NCI-H82 treated with DMSO at 0.1 percent for 48 hours (cell line): ENCODE measurements around the gene AKR7A3.
"Not testable (repeated sequence)": the region's sequence is repeated elsewhere in the genome, so short reads cannot be mapped to it uniquely, and the experiment has no call there.

Experiments
- DNase-seq: peaks from one replicate; lab custom pipeline; 2025; ENCODE audit not compliant: unreplicated experiment; lab: John Stamatoyannopoulos, UW

AKR7A3 gene

DNA sequence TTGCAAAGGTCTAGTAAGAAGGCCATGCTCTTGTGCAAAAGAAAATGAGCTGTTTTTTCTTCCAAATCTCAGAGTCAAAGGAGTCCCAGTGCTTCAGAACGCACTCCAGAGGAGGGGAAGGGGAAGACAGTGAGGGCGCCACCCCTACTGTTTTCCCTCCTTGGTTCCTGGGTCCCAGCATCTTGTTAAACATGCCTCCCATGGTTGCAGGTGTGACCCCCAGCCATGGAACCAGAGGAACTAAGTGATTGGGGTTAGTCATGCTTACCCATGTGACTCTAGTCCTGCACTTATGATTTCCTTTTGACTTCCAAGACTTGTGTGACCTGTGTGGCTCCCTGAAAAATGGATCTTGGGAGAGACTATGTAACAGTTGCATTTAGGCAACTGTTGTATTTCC lies 6.1 kb upstream of the AKR7A3 start:
- no peak for DNase-seq

DNA sequence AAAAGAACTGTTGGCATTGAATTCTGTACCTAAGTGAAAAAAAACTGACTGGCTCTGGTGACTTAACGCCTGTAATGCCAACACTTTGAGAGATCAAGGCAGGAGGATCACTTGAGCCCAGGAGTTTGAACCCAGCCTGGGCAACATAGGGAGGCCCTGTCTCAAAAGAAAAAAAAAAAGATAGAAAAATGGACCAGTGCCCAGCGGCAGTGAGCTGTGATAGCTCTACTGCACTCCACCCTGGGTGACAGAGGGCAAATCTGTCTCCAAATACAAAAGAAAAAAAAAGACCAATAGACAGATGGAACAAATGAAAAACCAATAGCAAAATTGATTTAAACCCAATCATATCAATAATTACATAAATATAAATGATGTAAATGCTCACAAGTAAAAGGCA lies 674 bp upstream of the AKR7A3 start:
- DNase-seq: no peak

DNA sequence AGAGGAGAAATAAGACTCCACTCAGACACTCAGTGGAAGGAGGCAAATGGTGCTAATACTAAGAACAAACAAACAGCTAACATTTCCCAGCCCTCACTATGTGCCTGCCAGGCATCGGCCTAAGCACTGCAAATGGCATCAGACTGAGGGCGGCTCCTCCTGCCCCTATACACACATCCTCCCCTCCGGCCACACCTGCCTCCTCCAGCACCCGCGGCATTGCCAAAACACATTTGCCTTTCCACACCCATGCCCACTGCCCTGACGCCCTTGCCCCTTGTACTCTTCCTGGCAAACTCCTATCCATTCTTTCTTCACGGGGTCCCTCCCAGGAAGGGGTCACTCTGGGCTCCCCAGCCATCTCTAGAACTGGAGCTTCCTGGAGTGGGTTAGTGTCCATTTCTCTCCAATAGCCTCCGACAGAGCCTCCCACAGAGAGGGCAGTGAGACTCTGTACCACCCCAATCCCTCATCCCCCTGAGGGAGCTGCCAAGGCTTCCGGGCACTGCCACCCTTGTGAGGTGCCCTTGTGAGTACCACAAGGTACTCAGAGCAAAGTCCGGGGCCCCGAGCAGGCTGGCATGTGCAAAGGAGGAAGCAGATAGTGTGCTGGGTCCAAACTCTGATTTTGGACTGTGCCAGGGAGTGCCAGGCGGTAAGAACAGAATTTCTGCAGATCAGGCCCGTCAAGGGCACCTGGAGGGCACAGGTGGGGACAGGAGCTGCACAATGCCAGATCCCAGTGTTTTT lies 959 bp downstream of the AKR7A3 start:
- DNase-seq: no peak

DNA sequence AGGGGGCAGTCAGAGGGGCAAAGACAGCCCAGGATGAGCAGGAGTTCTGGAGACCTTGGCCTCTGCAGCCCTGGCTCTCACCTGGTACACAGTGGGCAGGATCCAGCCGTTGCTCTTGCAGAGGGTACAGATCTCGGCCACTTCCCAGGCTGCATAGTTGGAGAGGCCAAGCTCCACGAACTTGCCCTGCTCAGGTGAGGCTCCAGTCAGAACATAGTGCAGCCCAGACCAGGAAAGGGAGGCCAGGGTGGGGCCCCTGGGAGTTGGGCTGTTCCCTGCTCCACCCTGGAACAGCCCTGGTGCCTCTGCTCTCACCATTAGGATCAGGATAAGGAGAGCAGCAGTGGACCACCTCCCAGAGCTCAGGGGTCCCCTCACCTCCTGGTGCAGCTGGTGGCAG lies 2.8 kb downstream of the AKR7A3 start:
- not testable (repeated sequence) for DNase-seq

DNA sequence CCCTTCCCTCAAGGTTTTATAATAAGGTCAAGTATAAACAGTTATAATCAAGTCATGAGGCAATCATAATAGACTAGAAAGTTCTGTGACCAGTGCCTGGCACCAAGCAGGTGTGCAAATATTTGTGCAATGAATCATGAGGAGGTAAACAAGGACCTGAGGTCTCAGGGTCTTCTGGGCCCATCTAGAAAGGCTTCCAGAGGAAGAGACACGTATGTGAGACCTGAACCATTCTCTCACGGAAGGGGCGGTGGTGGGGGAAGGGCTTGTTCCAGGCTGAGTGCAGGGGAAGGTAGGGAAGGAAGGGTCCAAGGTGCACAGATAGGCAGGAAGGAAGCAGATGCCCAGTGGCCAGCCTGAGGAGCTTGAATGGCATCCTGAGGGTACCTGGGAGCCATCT lies 3.2 kb downstream of the AKR7A3 start:
- not testable (repeated sequence) for DNase-seq

DNA sequence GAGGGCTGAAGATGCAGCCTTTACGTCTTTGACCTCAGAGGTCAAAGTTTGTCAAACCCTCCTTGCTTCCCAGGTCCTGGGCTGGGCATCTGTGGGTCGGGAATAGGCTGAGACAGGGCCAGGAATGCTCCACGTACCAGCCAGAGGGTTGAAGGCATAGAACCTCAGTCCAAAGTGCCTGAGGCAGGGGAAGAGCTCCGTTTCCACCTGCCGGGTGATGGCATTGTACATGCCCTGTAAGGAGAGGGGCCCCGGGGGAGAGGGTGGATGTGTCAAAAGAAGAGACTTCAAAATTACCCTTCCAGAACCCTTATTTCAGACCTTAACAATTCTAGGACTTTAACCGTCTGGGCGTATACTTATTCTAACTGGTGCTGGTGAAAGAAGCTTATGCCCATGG lies 3.7 kb downstream of the AKR7A3 start:
- no peak for DNase-seq

DNA sequence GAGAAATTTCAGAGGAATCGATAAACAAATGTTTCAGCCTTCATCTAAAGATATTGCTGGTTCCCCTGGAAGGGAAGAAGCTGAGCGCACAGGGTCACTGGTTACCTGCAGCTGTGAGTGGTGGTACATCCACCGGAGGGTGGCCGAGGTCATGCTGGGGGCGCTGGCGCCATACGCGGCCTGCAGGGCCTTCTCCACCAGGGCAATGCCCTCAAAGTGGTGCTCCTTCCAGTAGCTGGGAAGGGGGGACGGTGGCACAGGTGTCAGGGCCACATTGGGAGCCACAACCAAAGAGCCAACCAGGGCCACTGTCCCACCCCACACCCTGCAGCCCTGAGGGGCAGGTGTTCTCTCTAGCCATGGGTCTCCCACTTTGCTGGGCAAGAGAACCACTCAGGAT lies 4.7 kb downstream of the AKR7A3 start:
- no peak for DNase-seq

DNA sequence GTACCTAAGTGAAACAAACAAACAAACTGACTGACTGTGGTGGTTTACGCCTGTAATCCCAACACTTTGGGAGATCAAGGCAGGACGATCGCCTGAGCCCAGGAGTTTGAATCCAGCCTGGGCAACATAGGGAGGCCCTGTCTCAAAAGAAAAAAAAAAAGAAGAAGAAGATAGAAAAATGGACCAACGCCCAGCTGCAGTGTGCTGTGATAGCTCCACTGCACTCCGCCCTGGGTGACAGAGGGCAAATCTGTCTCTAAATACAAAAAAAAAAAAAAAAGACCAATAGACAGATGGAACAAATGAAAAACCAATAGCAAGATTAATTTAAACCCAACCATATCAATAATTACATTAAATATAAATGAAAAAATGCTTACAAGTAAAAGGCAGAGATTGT lies 13.9 kb downstream of the AKR7A3 start:
- no peak for DNase-seq

DNA sequence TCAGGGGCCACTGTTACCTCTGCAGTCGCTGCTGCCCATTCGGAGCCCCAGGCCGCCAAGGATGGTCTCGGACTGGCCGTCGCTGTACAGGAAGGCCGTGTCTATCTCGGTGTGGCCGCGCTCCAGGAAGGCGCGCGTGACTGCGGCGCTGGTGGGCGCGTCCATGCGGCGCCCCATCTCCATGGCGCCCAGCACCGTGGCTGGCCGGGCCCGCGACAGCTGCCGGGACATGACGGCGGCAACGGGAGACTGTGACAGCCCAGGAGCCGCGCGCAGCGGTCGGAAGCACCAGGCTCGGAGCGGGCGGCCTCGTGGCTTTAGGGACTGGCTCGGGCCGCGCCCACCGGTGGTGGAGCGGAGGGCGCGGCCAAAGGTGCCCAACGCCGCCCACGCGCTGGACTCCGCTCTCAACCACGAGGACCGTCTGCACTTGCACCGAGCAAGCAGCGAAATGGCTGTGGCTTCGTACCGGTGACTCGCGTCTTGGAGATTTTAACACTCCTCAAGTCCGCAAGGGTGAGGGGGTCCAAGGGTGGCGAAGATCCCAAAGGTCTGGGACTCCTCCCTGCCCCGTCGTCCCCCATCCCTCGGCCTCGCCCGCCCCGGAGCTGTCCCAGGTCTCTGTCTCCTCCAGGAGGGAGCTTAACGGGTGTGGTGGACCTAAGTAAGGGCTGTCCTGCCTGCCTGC lies 14.6 kb downstream of the AKR7A3 start:
- DNase-seq: not testable (repeated sequence)

DNA sequence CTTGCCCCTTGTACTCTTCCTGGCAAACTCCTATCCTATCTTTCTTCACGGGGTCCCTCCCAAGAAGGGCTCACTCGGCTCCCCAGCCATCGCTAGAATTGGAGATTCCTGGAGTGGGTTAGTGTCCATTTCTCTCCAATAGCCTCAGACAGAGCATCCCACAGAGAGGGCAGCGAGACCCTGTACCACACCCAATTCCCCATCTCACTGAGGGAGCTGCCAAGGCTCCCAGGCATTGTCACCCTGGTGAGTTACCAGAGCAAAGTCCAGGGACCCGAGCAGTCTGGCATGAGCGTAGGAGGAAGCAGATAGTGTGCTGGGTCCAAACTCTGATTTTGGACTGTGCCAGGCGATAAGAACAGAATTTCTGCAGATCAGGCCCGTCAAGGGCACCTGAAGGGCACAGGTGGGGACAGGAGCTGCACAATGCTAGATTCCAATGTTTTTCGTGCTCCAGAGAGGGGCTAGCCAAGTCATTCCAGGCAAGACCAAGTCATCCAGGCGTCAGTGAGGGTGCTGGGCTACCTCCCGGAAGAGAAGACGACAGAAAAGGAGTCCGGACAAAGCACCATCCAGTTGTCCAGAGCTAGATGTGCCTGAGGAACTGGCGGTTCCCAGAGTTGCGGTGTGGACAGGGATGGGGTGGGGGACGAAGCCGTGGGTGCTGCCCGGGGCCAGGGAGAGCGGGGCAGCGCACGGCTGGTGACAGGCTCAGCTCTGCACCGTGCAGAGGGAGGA lies 15.3 kb downstream of the AKR7A3 start:
- DNase-seq: no peak

DNA sequence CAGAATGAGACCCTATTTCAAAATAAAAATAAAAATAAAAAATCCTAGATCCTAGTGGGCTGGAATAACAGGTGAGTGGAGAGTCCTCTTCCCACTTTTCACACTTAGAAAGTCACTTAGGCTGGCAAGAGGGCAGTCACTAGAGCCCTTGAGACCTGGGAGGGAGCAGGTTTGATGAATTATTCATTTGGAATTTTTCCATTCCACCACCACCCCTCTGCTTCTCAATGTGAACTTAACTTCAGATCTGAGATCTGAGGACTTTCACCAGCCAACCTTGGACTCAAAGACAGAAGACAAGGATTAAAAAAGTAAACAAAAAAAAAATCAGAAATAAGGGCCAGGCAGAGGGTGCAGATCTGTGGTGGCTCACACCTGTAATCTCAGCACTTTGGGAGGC lies 16.5 kb downstream of the AKR7A3 start:
- DNase-seq: no peak

DNA sequence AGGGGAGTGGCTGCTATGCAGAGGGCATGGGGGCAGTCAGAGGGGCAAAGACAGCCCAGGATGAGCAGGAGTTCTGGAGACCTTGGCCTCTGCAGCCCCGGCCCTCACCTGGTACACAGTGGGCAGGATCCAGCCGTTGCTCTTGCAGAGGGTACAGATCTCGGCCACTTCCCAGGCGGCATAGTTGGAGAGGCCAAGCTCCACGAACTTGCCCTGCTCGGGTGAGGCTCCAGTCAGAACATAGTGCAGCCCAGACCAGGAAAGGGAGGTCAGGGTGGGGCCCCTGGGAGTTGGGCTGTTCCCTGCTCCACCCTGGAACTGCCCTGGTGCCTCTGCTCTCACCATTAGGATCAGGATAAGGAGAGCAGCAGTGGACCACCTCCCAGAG lies 18.2 kb downstream of the AKR7A3 start:
- not testable (repeated sequence) for DNase-seq

DNA sequence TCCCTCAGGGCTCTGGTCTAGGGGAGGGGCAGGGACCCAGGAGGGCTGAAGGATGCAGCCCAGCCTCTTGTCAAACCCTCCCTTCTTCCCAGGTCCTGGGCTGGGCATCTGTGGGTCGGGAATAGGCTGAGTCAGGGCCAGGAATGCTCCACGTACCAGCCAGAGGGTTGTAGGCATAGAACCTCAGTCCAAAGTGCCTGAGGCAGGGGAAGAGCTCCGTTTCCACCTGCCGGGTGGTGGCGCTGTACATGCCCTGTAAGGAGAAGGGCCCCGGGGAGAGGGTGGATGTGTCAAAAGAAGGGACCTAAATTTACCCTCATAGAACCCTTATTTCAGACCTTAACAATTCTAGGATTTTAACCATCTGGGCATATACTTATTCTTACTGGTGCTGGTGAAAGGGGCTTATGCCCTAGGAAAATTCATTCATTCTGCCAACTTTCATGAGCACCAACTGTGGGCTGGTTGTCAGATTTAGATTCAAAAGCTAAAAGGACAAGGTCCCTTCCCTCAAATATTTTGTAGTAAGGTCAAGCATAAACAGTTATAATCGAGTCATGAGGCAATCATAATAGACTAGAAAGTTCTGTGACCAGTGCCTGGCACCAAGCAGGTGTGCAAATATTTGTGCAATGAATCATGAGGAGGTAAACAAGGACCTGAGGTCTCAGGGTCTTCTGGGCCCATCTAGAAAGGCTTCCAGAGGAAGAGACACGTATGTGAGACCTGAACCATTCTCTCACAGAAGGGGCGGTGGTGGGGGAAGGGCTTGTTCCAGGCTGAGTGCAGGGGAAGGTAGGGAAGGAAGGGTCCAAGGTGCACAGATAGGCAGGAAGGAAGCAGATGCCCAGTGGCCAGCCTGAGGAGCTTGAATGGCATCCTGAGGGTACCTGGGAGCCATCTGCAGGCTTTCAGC lies 18.9 kb downstream of the AKR7A3 start:
- not testable (repeated sequence) for DNase-seq

DNA sequence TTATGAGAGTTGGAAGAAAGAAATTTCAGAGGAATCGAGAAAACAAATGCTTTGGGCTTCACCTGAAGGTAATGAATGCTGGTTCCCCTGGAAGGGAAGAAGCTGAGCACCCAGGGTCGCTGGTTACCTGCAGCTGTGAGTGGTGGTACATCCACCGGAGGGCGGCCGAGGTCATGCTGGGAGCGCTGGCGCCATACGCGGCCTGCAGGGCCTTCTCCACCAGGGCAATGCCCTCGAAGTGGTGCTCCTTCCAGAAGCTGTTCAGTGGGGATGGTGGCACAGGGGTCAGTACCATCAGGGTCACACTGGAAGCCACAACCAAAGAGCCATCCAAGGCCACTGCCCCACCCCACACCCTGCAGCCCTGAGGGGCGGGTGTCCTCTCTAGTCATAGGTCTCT lies 20.1 kb downstream of the AKR7A3 start:
- no peak for DNase-seq

DNA sequence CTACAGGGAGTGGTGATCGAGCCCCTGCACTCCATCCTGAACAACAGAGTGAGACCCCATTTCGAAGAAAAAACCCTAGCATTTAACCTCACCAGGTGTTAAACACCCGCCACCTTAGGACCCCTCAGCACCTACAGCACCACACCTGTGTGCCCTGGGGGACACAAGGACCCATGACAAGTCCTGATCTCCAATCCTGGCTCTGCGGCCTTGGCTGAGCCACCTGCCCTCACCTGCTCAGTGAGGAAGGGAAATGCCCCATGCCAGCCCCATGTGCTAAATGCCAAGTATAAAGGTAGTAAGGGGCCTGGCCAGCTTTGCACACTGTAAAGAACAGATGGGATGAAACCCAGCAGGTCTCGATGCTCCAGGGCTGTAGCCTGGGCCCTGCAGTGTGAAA lies 25.8 kb downstream of the AKR7A3 start:
- DNase-seq: no peak

DNA sequence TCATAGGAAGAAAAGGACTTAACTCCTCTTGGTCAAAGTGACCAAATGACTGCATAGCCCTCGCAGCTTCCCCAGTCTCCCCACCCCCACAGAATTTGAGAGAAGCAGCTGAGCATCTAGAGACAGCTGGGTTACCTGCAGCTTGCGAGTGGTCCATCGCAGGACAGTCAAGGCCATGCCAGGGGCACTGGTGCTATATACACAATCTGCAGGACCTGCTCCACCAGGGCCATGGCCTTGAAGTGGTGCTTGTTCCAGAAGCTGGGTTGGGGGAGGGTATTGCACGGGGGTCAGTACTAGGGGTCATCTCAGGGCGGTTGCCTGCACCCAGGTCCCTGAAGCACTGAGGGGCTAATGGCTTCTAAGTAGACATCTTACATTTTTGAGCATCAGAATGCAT lies 26.5 kb downstream of the AKR7A3 start:
- no peak for DNase-seq

DNA sequence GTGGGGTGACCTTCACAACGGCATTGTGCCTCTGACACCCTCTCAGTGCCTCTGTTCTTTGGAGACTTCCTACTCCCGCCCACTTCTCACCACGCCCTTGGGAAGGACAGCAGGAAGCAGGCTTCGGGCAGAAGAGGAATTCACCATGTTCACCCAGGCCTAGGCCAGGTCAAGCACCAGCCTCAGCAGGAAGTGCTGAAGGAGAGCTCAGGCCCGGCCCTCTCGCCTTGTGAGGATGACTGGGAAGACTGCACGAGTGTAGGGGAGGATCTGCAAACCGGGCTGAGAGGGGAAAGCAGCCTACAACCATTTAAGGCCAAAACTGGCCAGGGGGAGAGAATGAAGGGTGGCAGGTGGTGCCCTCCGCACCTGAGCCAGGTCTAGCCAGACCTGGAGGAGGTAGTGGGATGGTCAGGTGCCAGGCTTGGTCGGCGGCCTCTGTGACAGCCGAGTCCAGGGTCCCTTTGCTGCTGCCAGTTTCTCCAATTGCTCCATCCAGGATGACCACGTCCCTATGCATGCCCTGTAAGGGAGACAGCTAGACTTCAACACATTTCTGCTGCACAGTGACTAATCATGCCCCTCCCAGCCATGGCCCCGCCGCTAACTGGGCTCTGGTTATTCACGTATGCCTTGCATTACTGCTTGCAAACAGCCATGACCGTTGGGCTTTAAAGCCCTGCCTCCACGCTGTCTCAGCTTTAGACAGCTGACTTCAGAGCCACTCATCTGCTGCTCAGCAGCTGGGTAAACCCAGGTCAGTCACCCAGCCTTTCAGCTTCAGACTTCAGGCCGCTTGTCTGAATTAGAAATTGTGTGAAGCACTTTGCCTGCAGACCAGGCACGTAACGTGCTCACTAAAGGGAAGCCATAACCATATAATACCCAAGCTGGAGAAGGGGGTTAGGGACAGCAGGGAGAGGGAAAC lies 28.1 kb downstream of the AKR7A3 start:
- no peak for DNase-seq

DNA sequence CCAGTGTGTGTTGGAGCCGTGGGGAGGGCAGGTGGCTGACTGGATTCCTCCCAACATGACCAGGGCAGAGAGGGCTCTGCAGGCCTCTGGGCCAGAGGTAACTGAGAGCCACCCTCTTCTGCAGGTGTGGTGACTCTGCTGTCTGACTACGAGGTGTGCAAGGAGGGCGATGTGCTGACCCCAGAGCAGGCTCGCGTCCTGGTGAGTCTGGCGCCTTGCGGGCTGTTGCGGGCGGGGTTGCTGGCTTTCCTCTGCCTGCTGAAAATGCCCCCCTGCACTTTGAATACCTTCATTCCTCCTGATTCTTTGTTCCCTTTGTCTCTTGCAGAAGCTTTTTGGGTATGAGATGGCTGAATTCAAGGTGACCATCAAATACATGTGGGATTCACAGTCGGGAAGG lies 30.2 kb downstream of the AKR7A3 start:
- no peak for DNase-seq

DNA sequence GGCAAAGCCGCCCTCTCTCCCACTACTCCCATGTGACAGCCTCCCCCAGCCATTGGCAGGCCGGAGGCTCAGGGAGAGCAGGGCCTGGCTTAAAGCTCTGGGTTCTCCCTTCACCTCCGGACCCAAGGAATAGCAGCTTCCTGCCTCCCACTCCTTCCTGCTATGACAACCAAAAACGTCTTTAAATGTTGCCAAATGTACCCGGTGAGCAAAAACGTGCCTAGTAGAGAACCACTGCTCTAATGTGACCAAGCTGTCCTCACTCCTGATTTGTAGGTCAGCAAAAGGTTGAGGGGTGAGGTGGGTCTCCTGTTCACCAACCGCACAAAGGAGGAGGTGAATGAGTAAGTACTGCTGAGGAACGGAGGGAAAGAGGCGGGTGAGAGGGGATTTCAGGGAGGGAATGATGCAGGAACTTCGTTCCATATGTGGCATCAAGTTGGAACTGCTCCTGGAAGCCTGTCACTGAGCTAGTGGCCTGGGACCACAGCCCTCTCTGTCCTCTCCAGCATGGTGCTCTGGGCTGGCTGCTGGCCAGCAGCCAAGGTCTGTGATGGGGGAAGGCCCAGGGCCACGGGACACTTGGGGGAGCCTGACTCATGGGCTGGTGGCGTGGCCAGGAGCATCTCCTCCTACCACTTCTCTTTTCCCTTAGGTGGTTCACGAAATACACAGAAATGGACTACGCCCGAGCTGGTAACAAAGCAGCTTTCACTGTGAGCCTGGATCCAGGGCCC lies 31.2 kb downstream of the AKR7A3 start:
- DNase-seq: no peak
